Peyer's patch (tissue), 4 donors: ENCODE results near the gene HCRT. TPM values are rescaled to one million over a fixed set of nuclear protein-coding genes. Genes with fewer than 3 reads are reported as not detected.
"Not testable (repeated sequence)": the region's sequence is repeated elsewhere in the genome, so short reads cannot be mapped to it uniquely, and the experiment has no call there.

ENCODE experiments used
- DNase-seq, 3 donors: peaks; one replicate each; pipeline ENCODE4 v3.0.0-alpha.2; 2017 to 2019
- H3K27ac ChIP-seq, 4 donors: fragments of 200-600 bp; sonication (generic); one replicate each; pipeline ENCODE4 v1.5.1; 2016 to 2019
- H3K27me3 ChIP-seq, 2 donors: fragments of 200-600 bp; sonication (generic); one replicate each; pipeline ENCODE4 v1.5.1; 2019
- H3K36me3 ChIP-seq, 3 donors: fragments of 200-600 bp; sonication (generic); one replicate each; pipeline ENCODE4 v1.5.1; 2016 to 2019
- H3K4me1 ChIP-seq, 4 donors: fragments of 200-600 bp; sonication (generic); one replicate each; pipeline ENCODE4 v1.5.1; 2016 to 2019
- H3K4me3 ChIP-seq, 4 donors: fragments of 200-600 bp; sonication (generic); 1 replicate in 3 of 4; 2 replicates in 1 of 4; pipeline ENCODE4 v1.5.1; 2016 to 2019; ENCODE audit warnings: mild to moderate bottlenecking in 1 of 4
- H3K9me3 ChIP-seq, 4 donors: fragments of 200-600 bp; sonication (generic); one replicate each; pipeline ENCODE4 v1.5.1; 2016 to 2019; ENCODE audit warnings: mild to moderate bottlenecking in 1 of 4
- CTCF ChIP-seq, 6 experiments: fragments of 450-650 bp in 4 of 6; fragments of 200-600 bp in 2 of 6; sonication (generic) in 1 of 6; IDR thresholded peaks; one replicate each; pipeline ENCODE4 v1.5.1; 2017 to 2019; ENCODE audit warnings: antibody characterized with exemption in 6 of 6, mild to moderate bottlenecking in 3 of 6, moderate library complexity in 1 of 6
- POLR2A ChIP-seq, 2 donors: fragments of 450-650 bp; IDR thresholded peaks; one replicate each; pipeline ENCODE4 v1.5.1; 2017; ENCODE audit warnings: antibody characterized with exemption in 2 of 2, mild to moderate bottlenecking in 2 of 2, moderate library complexity in 2 of 2
- total RNA-seq, 4 donors: library from RNA; depleted of rRNA; stranded (reverse); fragments of >200 nt; gene quantifications; one replicate each; pipeline ENCODE4 v1.1.0, GENCODE V29; 2016

The HCRT gene
- total RNA-seq, 4 donors from 2014 or later = not detected

GRCh38 chr17:42146911-42147607, 38.2 kb downstream of the HCRT start:
- TF ChIP-seq CTCF (IDR thresholded peaks at IDR 0.05) (no peak), POLR2A (IDR thresholded peaks at IDR 0.05) (no peak)
- Histone ChIP-seq H3K4me1 (peaks cover 0 to 10% (median under 1%) of the 10 kb centered on the region in 4 donors), H3K27me3 (no peaks in the 10 kb centered on the region), H3K36me3 (peaks cover 0 to 58% (median 0%) of the 10 kb centered on the region in 3 donors), H3K4me3 (no peak overlapping the region), H3K27ac (no peak overlapping the region), H3K9me3 (no peaks in the 10 kb centered on the region)
- DNase-seq = no peak

- peaks cover 0 to 53% (median 0%) of the 10 kb centered on the region in 3 donors for H3K36me3 ChIP-seq
Observed at GRCh38 chr17:42143138-42143537, 42.1 kb downstream of the HCRT start.

DNA sequence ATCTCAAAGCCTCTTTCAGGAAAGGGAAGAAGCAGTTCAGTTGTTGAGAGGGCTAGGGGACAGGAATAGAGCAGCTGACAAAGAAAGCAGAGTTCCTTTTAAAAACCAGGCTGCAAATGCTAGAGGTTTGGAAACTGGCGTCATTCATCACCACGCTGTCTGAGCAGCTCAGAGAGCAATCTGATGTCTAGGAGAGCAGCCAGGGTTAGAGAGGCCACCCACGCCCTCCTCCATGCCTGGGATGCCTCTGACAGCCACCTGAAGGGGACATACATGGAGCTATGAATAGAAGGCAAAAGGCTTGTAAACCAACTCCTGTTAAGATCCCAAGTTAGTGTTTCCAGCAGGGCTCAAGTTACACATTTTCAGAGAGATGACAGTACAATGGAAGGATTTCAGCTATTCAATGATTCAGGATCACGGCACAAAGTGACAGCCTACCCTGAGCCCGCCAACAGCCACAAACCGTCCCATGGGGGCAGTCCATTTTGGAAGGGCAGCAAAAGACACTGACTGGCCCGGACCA, 42.8 kb downstream of the HCRT start:
- DNase-seq = no peak
- no peaks in the 10 kb centered on the region for H3K9me3 ChIP-seq
- H3K36me3 ChIP-seq = peaks cover 0 to 47% (median 0%) of the 10 kb centered on the region in 3 donors
- no peak for TF ChIP-seq POLR2A (IDR thresholded peaks at IDR 0.05)
- no peak for TF ChIP-seq CTCF (IDR thresholded peaks at IDR 0.05)
- H3K27me3 ChIP-seq = no peaks in the 10 kb centered on the region
- no peak overlapping the region for H3K4me3 ChIP-seq
- H3K27ac ChIP-seq = no peak overlapping the region
- peaks cover 0 to 30% (median 2%) of the 10 kb centered on the region in 4 donors for H3K4me1 ChIP-seq

More at GRCh38 chr17:42143138-42143537, 42.1 kb downstream of the HCRT start:
- not testable (repeated sequence) for H3K27ac ChIP-seq, DNase-seq, H3K27me3 ChIP-seq, H3K4me3 ChIP-seq, H3K9me3 ChIP-seq
- H3K4me1 ChIP-seq = peaks cover 0 to 25% (median 2%) of the 10 kb centered on the region in 4 donors

GRCh38 chr17:42141382-42141781, 43.9 kb downstream of the HCRT start:
- TF ChIP-seq POLR2A (IDR thresholded peaks at IDR 0.05) = no peak
- TF ChIP-seq CTCF (IDR thresholded peaks at IDR 0.05) = no peak
- DNase-seq = no peak
- H3K27me3 ChIP-seq = no peaks in the 10 kb centered on the region
- H3K4me3 ChIP-seq = no peak overlapping the region
- H3K9me3 ChIP-seq = no peaks in the 10 kb centered on the region
- H3K4me1 ChIP-seq = peaks cover 0 to 39% (median 6%) of the 10 kb centered on the region in 4 donors
- no peak overlapping the region for H3K27ac ChIP-seq
- H3K36me3 ChIP-seq = peaks cover 0 to 36% (median 0%) of the 10 kb centered on the region in 3 donors

- H3K9me3 ChIP-seq, H3K27me3 ChIP-seq, H3K4me3 ChIP-seq, DNase-seq, H3K27ac ChIP-seq: not testable (repeated sequence)
- H3K36me3 ChIP-seq = peaks cover 0 to 31% (median 0%) of the 10 kb centered on the region in 3 donors
- peaks cover 0 to 46% (median 13%) of the 10 kb centered on the region in 4 donors for H3K4me1 ChIP-seq
Observed at GRCh38 chr17:42140690-42141089, 44.6 kb downstream of the HCRT start.

DNA sequence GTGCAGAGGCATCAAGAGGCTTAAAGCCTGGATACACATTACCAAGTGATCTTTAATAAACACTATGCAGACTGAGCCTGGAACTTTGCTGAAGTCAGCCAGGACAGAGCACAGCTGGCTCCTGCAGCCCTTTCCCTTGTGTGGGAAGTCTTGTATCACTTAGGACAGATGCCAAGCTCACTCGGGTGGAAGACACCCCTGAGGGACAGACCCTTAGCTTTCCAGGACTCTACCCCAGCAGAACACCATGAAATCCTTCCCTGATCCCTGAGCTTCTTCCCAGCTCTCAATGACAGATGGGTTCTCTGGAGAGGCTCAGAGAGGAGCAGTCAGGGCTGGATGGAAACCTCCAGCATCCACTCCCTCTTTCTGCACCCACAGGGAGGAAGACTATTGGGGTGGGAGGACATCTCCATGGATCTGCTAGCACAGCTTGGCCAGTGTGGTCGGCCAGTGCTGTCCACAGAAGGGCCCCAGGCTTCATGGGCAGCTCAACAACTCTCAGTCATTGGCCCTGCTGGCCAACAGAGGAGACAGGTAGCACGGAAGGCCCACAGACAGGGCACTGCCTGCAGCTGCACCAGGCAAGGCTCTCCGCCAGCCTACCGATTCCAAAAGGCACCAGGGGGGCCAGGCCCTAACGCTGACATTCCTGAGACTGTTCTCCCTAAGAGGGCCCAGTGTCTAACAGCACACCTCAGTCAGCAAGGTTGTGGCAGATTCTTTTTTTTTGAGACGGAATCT, 46.3 kb downstream of the HCRT start:
- Histone ChIP-seq H3K4me1 (peaks cover 0 to 64% (median 25%) of the 10 kb centered on the region in 4 donors), H3K27ac (peak overlapping the region in 2 of 4 donors; percentile 21 to 22), H3K9me3 (no peaks in the 10 kb centered on the region), H3K4me3 (no peak overlapping the region), H3K36me3 (peaks cover 0 to 19% (median 0%) of the 10 kb centered on the region in 3 donors), H3K27me3 (no peaks in the 10 kb centered on the region)
- peak in 1 of 3 donors; percentile 40 for DNase-seq
- TF ChIP-seq POLR2A (IDR thresholded peaks at IDR 0.05) (no peak), CTCF (IDR thresholded peaks at IDR 0.05) (no peak)
